Esophagus squamous epithelium (tissue), 4 donors: ENCODE results near the gene CHD2.

Experiments
- CTCF ChIP-seq, 6 experiments: fragments of 450-650 bp in 4 of 6; fragments of 200-600 bp in 2 of 6; sonication (generic) in 2 of 6; IDR thresholded peaks; one replicate each; pipeline ENCODE4 v1.5.1; 2016 to 2019; ENCODE audit warnings: antibody characterized with exemption in 6 of 6, mild to moderate bottlenecking in 4 of 6, moderate library complexity in 4 of 6
- POLR2A ChIP-seq, 4 donors: fragments of 450-650 bp; IDR thresholded peaks; one replicate each; pipeline ENCODE4 v1.6.1; 2017; ENCODE audit warnings: antibody characterized with exemption in 4 of 4, mild to moderate bottlenecking in 4 of 4, moderate library complexity in 3 of 4

- TF ChIP-seq CTCF (IDR thresholded peaks at IDR 0.05) (no peak), POLR2A (IDR thresholded peaks at IDR 0.05) (no peak)
Observed at GRCh38 chr15:93001156-93001555, 101.0 kb downstream of the CHD2 start.
